Breast epithelium (tissue), 4 donors: ENCODE data around the gene MOB1A. TPM values are rescaled to one million over a fixed set of nuclear protein-coding genes. Genes with fewer than 3 reads are reported as not detected.

Experiments used
- DNase-seq, 2 donors: peaks; one replicate each; pipeline ENCODE4 v3.0.0-alpha.2; 2019; ENCODE audit warnings: low spot score in 2 of 2
- H3K27ac ChIP-seq, 2 donors: fragments of 200-600 bp; sonication (generic) in 1 of 2; one replicate each; pipeline ENCODE4 v1.5.1; 2016 to 2019; ENCODE audit warnings: mild to moderate bottlenecking in 1 of 2
- H3K27me3 ChIP-seq, 2 donors: fragments of 200-600 bp; sonication (generic) in 1 of 2; one replicate each; pipeline versions ENCODE4 v1.5.1 to v1.6.0; 2017 to 2019; ENCODE audit warnings: control low read depth in 1 of 2, mild to moderate bottlenecking in 1 of 2
- H3K36me3 ChIP-seq: fragments of 200-600 bp; one replicate; pipeline ENCODE4 v1.5.1; 2019
- H3K4me1 ChIP-seq, 2 donors: fragments of 200-600 bp; sonication (generic); one replicate each; pipeline ENCODE4 v1.5.1; 2016 to 2019; ENCODE audit warnings: control low read depth in 1 of 2
- H3K4me3 ChIP-seq, 3 donors: fragments of 200-600 bp; sonication (generic); 1 replicate in 2 of 3; 2 replicates in 1 of 3; pipeline ENCODE4 v1.5.1; 2016 to 2019; ENCODE audit warnings: mild to moderate bottlenecking in 3 of 3, moderate library complexity in 2 of 3
- H3K9me3 ChIP-seq, 2 donors: fragments of 200-600 bp; sonication (generic) in 1 of 2; one replicate each; pipeline ENCODE4 v1.5.1; 2016 to 2019; ENCODE audit warnings: control low read depth in 1 of 2
- POLR2A ChIP-seq: fragments of 450-650 bp; IDR thresholded peaks from one replicate; pipeline ENCODE4 v1.6.1; 2016; ENCODE audit warnings: antibody characterized with exemption, mild to moderate bottlenecking, moderate library complexity
- POLR2AphosphoS5 ChIP-seq, 3 donors: sonication (generic); formaldehyde crosslinking; IDR thresholded peaks; one replicate each; pipeline ENCODE4 v1.6.1; 2017; ENCODE audit warnings: antibody characterized with exemption in 3 of 3
- intact Hi-C: fragments of 100-400 bp; cut with DNase I; formaldehyde crosslinking; loops from one replicate; pipeline ENCODE4 v1.15.1; 2023; ENCODE audit warnings: low total_unique reads
- total RNA-seq, 3 donors: library from RNA; depleted of rRNA; stranded (reverse); fragments of >200 nt; gene quantifications; one replicate each; pipeline ENCODE4 v1.1.0, GENCODE V29; 2016
- TF ChIP-seq, protein P1 (sequence below), 3 donors: fragments of 450-650 bp; IDR thresholded peaks; one replicate each; pipeline ENCODE4 v1.5.1; 2016 to 2017; ENCODE audit warnings: antibody characterized with exemption in 3 of 3, mild to moderate bottlenecking in 3 of 3, moderate library complexity in 3 of 3

MOB1A gene
- total RNA-seq, 3 donors from 2014 or later: 87.8 to 107 (median 98.4) TPM

DNA sequence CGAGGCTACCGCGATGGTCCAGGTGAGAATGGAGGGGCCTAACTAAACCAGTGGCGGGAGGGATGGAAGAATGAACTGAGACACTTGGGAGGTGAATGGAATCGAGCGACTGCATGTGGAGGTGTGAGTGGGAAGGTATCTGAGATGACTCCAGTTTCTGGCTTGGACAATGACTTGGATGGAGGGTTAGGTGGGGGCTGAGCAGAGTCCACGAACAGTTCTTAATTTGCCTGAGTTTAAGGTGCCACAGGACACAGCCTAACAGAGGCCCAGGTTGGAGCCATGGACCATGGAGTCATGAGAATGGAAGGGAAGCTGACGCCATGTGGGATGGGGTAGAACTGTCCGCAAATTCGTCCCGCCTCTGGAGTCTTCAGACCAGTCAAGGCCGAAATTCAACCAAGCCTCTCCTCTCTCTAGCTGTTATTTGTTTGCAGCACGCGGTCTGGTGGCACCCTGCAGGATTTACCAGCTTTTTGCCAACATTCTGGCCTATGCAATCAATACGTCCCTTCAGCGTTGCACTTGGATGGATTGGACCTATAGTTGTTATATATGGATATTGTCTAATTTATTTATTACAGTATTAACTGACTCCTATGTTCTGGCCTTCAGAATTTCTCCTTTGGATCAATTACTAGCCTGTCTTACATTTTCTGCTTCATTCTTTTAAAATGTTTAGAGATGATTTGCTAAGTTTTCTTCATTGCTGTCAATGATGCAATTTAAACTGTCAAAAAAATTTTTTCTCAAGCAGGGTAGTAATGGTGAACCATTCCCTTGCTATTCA lies 30.0 kb downstream of the MOB1A start:
- no peak for DNase-seq
- Histone ChIP-seq H3K9me3 (no peaks in the 10 kb centered on the region), H3K36me3 (no peaks in the 10 kb centered on the region), H3K4me1 (peaks cover 8 to 9% of the 10 kb centered on the region in 2 donors), H3K27me3 (no peaks in the 10 kb centered on the region), H3K27ac (peak overlapping the region; percentile 68 to 71), H3K4me3 (peak overlapping the region; percentile 81 to 87 (median 82))
- TF ChIP-seq, protein P1, sequence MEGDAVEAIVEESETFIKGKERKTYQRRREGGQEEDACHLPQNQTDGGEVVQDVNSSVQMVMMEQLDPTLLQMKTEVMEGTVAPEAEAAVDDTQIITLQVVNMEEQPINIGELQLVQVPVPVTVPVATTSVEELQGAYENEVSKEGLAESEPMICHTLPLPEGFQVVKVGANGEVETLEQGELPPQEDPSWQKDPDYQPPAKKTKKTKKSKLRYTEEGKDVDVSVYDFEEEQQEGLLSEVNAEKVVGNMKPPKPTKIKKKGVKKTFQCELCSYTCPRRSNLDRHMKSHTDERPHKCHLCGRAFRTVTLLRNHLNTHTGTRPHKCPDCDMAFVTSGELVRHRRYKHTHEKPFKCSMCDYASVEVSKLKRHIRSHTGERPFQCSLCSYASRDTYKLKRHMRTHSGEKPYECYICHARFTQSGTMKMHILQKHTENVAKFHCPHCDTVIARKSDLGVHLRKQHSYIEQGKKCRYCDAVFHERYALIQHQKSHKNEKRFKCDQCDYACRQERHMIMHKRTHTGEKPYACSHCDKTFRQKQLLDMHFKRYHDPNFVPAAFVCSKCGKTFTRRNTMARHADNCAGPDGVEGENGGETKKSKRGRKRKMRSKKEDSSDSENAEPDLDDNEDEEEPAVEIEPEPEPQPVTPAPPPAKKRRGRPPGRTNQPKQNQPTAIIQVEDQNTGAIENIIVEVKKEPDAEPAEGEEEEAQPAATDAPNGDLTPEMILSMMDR (IDR thresholded peaks at IDR 0.05): no peak
- no peak for TF ChIP-seq POLR2AphosphoS5 (IDR thresholded peaks at IDR 0.05)
- no peak for TF ChIP-seq POLR2A
- intact Hi-C loops: no loop called here

DNA sequence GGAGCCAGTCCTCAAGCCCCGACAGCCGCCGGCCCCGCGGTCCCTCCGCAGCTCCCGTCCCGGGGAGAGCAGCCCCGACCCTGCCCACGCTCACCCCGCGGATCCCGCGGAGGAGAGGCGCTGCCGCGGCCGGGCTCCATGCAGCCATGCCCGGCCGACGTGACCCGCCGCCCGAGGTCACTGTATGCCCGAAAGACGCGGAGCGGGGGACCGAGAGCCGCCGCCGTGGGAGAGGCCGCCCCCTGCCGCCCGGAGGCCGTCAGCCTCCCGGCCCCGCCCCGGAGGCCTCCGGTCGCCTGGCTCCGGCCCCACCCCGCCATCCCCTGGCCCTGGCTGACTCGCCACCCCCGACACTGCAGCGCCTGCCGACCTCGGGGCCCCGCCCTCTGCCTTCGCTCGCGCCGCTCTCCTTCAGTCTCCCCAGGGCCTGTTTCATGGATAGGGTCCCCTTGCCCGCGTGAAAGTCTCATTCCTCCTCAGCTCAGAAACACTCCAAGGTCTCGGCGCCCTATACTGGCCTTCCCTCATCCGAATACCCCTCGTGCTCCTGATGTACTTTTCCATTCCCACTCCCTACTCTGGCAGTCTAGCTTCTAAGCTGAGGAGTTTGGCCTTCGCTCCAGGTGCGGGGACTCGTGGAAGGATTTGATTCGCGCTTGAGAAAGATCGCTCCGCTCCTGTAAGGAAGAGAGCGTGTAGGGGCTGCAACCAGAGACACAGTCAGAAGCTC lies 30.8 kb downstream of the MOB1A start, which contains the start of gene BOLA3:
Gene BOLA3 (minus strand): TSS at position 186 of the 730 bp plus-strand sequence. CDS start 38 bp downstream, at position 148.
- Histone ChIP-seq H3K4me1 (peaks cover 8 to 9% of the 10 kb centered on the region in 2 donors), H3K36me3 (no peaks in the 10 kb centered on the region), H3K4me3 (peak within 1 kb of the TSS; percentile 81 to 87 (median 82)), H3K27me3 (no peaks in the 10 kb centered on the region), H3K27ac (peak within 1 kb of the TSS; percentile 68 to 71), H3K9me3 (no peaks in the 10 kb centered on the region)
- intact Hi-C loops: no loop called here
- no peak for TF ChIP-seq POLR2A
- peak in 1 of 3 donors; percentile 25 for TF ChIP-seq POLR2AphosphoS5 (IDR thresholded peaks at IDR 0.05)
- TF ChIP-seq, protein P1 (IDR thresholded peaks at IDR 0.05): peak in 2 of 3 donors; percentile 21 to 46
- DNase-seq: peak; percentile 61 to 84

DNA sequence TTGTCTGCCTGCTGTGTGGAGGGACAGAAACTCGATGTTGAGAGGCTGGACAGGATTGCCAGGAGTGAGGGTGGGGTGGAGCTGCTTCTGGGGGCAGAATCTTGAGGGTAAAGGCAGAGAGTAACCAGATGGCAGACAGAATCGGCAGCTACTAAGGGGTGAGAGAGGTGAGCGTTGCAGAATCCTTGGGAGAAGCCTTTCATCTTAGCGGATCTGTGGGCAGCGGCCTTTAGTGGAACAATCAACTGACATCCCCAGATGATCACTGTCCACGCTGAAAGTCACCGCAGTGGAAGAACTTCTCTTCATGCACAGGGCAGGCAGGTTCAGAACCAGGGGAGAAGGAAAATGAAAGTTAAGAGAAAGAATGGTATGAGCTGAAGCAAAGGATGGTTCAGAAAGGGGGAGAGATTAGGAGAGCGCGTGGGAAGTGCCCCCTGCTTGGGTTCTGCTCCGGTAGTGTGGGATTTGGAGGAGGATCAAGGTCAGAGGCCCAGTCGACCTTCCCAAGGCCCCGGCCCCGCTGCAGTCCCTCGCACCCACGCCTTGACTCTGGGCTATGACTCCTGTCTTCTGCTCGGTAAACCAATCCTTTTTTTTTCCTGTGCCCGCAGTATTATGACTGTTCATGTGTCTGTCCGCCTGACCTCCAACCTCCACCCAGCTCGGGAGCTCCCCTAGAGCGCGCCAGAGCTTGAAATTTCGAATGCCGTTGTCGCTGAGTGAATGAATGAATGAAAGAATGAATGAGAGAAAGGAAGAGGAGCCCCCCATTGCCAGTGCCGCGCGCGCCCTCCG lies 31.6 kb downstream of the MOB1A start:
- Histone ChIP-seq H3K27ac (peak overlapping the region; percentile 68 to 71), H3K4me1 (peaks cover 8 to 9% of the 10 kb centered on the region in 2 donors), H3K9me3 (no peaks in the 10 kb centered on the region), H3K36me3 (no peaks in the 10 kb centered on the region), H3K27me3 (no peaks in the 10 kb centered on the region), H3K4me3 (peak overlapping the region; percentile 81 to 87 (median 82))
- no peak for TF ChIP-seq POLR2A
- TF ChIP-seq, protein P1 (IDR thresholded peaks at IDR 0.05): no peak
- TF ChIP-seq POLR2AphosphoS5 (IDR thresholded peaks at IDR 0.05): no peak
- intact Hi-C loops: no loop called here
- no peak for DNase-seq

DNA sequence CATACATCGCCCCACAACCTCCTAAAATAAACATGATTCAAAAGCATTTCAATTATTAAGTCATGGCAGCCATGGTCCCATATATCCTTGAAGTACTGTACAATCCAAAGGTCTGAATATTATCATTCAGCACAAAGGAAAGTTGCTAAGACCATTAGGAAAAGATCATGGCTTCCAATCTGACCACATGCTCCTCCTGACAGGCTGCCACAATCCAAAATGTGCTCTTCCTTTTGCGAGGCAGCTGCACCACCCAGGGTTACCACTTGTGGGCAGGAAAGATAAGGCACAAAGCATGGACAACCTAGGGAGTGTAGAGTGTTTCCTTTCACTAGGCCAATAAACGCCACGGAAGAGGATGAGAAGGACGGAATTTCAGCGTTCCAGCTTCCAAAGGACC lies 36.3 kb downstream of the MOB1A start:
- H3K4me3 ChIP-seq: no peak overlapping the region
- TF ChIP-seq, protein P1 (IDR thresholded peaks at IDR 0.05): no peak
- TF ChIP-seq POLR2A (no peak), POLR2AphosphoS5 (IDR thresholded peaks at IDR 0.05) (no peak)
- H3K27me3 ChIP-seq: no peaks in the 10 kb centered on the region
- DNase-seq: no peak
- intact Hi-C loops: no loop called here
- peaks cover 8% of the 10 kb centered on the region in 2 donors for H3K4me1 ChIP-seq
- no peak overlapping the region for H3K27ac ChIP-seq
- no peaks in the 10 kb centered on the region for H3K9me3 ChIP-seq
- H3K36me3 ChIP-seq: no peaks in the 10 kb centered on the region
